Activated effector memory CD4-positive, alpha-beta T cell treated with Interleukin-2 at 50 U/mL for 16 hours (primary cell): ENCODE results near the gene SYCP3.
A peak's percentile ranks its signal among the peaks of the same experiment; 100 is the strongest.

Experiments
- DNase-seq: peaks from one replicate; pipeline ENCODE4 v3.0.0-alpha.2; 2020

Gene SYCP3

GRCh38 chr12:101738920-101739665 lies at the start of gene SYCP3:
TSS of gene SYCP3 (minus strand) at chr12:101739462. CDS start at chr12:101737935, 1,527 bp downstream.
- DNase-seq: no peak

- no peak for DNase-seq
Measured at GRCh38 chr12:101785671-101786070, 46.4 kb upstream of the SYCP3 start.

- DNase-seq: no peak
Measured at GRCh38 chr12:101784376-101784775, 45.1 kb upstream of the SYCP3 start.

- DNase-seq: no peak
Measured at GRCh38 chr12:101783838-101784237, 44.6 kb upstream of the SYCP3 start.

- DNase-seq: no peak
Measured at GRCh38 chr12:101783150-101783549, 43.9 kb upstream of the SYCP3 start.

- no peak for DNase-seq
Measured at GRCh38 chr12:101782273-101782731, 43.0 kb upstream of the SYCP3 start.

- DNase-seq: no peak
Measured at GRCh38 chr12:101781834-101782233, 42.6 kb upstream of the SYCP3 start.

GRCh38 chr12:101780599-101780998 lies 41.3 kb upstream of the SYCP3 start:
- DNase-seq: no peak

- no peak for DNase-seq
Measured at GRCh38 chr12:101779626-101780025, 40.4 kb upstream of the SYCP3 start.

GRCh38 chr12:101779200-101779599 lies 39.9 kb upstream of the SYCP3 start:
- no peak for DNase-seq

GRCh38 chr12:101777978-101778377 lies 38.7 kb upstream of the SYCP3 start:
- no peak for DNase-seq

GRCh38 chr12:101777485-101777884 lies 38.2 kb upstream of the SYCP3 start:
- no peak for DNase-seq

- DNase-seq: no peak
Measured at GRCh38 chr12:101775816-101776215, 36.6 kb upstream of the SYCP3 start.

GRCh38 chr12:101773650-101774162 lies 34.4 kb upstream of the SYCP3 start:
- peak; percentile 37 for DNase-seq

- no peak for DNase-seq
Measured at GRCh38 chr12:101772012-101772775, 32.9 kb upstream of the SYCP3 start.

GRCh38 chr12:101769865-101770264 lies 30.6 kb upstream of the SYCP3 start:
- no peak for DNase-seq

GRCh38 chr12:101768781-101769180 lies 29.5 kb upstream of the SYCP3 start:
- DNase-seq: no peak

- no peak for DNase-seq
Measured at GRCh38 chr12:101767537-101767936, 28.3 kb upstream of the SYCP3 start.

GRCh38 chr12:101764051-101764792 lies 25.0 kb upstream of the SYCP3 start:
- DNase-seq: no peak

GRCh38 chr12:101763246-101763931 lies 24.1 kb upstream of the SYCP3 start:
- DNase-seq: no peak

GRCh38 chr12:101761781-101762180 lies 22.5 kb upstream of the SYCP3 start:
- DNase-seq: no peak

- no peak for DNase-seq
Measured at GRCh38 chr12:101761350-101761749, 22.1 kb upstream of the SYCP3 start.
